Mucosa of descending colon (tissue), 3 donors: ENCODE data around the gene ST7. TPM values are rescaled to one million over a fixed set of nuclear protein-coding genes. Genes with fewer than 3 reads are reported as not detected.
A peak's percentile ranks its signal among the peaks of the same experiment; 100 is the strongest.

Experiments
- ATAC-seq: fragments of 200-7000 bp; cut with Tn5 transposase; one replicate; pipeline ENCODE4 v1.9.1; 2020; ENCODE audit warnings: mild to moderate bottlenecking, moderate library complexity
- DNase-seq, 3 donors: peaks; one replicate each; pipeline ENCODE4 v3.0.0-alpha.2; 2020
- H3K36me3 ChIP-seq: fragments of 200-600 bp; one replicate; pipeline ENCODE4 v1.8.0; 2021; ENCODE audit warnings: low read depth, mild to moderate bottlenecking
- H3K4me1 ChIP-seq: fragments of 200-600 bp; one replicate; pipeline ENCODE4 v1.8.0; 2021; ENCODE audit warnings: low read depth, mild to moderate bottlenecking
- H3K4me3 ChIP-seq: fragments of 200-600 bp; one replicate; pipeline ENCODE4 v1.8.0; 2021; ENCODE audit warnings: mild to moderate bottlenecking
- H3K9me3 ChIP-seq: fragments of 200-600 bp; one replicate; pipeline ENCODE4 v1.8.0; 2021; ENCODE audit warnings: mild to moderate bottlenecking
- intact Hi-C, 2 donors: fragments of 100-400 bp; cut with DNase I in 1 of 2; cut with micrococcal nuclease in 1 of 2; formaldehyde crosslinking; loops; one replicate each; pipeline versions ENCODE4 v1.11.0 to v1.11.1; 2022; cut with DNase I, micrococcal nuclease
- total RNA-seq, 3 donors: library from RNA; stranded (reverse); fragmentation: NEBNext Ultra II Directional in 2 of 3; extraction: Animal tissue kit (Norgen Biotek cat#: 25700) in 2 of 3; gene quantifications; one replicate each; pipeline versions ENCODE4 v1.2.1 to v1.2.4, GENCODE V29; 2021 to 2023
- TF ChIP-seq, protein P1 (sequence below): fragments of 200-600 bp; IDR thresholded peaks from one replicate; pipeline ENCODE4 v1.8.0; 2022; ENCODE audit warnings: antibody characterized with exemption, mild to moderate bottlenecking
- donor health status: DM: no; HTN: no; CAD: no; lungs with moderate emphysema.
- donor health status: DM: no; HTN: no; CAD: no.
- donor health status: DM: no; HTN: yes; CAD: no.

The ST7 gene
- total RNA-seq, 3 donors from 2014 or later: 10.1 to 22.0 (median 11.3) TPM

DNA sequence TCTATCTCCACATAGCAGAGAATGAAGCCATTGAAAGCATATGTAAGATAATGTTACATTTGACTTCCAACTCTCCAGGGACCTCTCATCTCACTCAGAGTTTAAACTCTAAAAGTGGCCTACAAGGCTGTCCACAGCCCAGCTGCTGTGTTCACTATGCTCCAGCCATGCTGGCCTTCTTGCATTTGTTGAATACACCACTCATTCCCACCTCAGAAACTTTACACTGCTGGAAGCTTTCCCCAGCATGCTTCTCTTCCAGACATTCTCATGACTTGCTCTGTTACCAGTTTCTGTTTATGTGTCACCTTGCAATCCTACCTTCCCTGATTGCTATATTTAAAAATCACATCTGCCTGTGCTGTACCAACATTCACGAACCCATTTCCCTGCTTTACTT, 202.4 kb downstream of the ST7 start:
- no peak overlapping the region for H3K4me3 ChIP-seq
- TF ChIP-seq, protein P1, sequence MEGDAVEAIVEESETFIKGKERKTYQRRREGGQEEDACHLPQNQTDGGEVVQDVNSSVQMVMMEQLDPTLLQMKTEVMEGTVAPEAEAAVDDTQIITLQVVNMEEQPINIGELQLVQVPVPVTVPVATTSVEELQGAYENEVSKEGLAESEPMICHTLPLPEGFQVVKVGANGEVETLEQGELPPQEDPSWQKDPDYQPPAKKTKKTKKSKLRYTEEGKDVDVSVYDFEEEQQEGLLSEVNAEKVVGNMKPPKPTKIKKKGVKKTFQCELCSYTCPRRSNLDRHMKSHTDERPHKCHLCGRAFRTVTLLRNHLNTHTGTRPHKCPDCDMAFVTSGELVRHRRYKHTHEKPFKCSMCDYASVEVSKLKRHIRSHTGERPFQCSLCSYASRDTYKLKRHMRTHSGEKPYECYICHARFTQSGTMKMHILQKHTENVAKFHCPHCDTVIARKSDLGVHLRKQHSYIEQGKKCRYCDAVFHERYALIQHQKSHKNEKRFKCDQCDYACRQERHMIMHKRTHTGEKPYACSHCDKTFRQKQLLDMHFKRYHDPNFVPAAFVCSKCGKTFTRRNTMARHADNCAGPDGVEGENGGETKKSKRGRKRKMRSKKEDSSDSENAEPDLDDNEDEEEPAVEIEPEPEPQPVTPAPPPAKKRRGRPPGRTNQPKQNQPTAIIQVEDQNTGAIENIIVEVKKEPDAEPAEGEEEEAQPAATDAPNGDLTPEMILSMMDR: no peak
- no peaks in the 10 kb centered on the region for H3K9me3 ChIP-seq
- ATAC-seq (no peak), DNase-seq (no peak)
- no peaks in the 10 kb centered on the region for H3K36me3 ChIP-seq
- H3K4me1 ChIP-seq: no peaks in the 10 kb centered on the region
- intact Hi-C loops: no loop called here

DNA sequence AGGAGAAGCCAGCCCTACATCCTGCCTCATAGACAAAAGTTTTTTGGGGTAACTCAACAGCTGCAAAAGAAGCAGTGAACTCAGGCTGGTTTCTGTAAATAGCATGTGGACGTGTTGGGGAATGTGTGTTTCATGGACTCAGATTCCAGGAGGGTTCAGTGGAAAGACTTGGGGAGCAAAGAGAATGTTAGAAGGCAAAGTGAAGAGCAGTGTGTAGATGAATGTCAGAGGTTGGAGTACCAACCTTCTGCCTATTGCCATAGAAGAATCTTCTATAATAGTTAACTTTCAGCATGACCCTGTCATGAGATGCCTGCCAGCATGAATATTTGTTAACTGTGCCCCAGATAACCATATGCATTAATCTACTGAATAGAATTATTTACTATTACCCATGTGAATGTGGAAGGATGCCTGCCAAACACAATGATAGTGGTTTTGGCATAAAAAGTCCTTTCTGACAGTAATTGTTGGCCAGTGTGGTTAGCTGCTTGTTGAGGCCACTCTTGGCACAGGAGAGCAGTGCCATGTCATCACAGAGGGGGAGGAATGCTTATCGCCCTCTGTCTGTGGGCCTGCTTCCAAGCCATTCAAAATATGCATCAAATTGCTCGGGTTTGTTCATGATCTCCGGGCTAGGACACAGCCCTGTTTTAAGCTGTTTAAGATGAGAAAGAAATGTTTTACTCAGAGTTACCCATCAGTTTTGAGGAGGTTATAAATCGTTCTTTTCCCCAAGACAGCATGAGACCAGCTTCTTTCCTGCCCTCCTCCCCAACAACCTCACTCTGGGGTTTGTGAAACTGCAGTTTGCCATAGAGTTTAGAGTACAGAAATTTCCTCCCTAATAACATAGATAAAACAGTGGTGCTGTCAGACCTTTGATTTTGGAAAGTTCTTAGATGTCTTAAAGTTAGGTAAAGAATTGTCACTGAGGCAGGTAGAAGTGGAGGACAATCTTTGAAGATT, 204.2 kb downstream of the ST7 start:
- Histone ChIP-seq H3K36me3 (no peaks in the 10 kb centered on the region), H3K4me3 (no peak overlapping the region), H3K4me1 (no peaks in the 10 kb centered on the region), H3K9me3 (no peaks in the 10 kb centered on the region)
- TF ChIP-seq, protein P1: no peak
- intact Hi-C loops: no loop called here
- DNase-seq (peak in 1 of 3 donors; percentile 4), ATAC-seq (peak; percentile 36)

DNA sequence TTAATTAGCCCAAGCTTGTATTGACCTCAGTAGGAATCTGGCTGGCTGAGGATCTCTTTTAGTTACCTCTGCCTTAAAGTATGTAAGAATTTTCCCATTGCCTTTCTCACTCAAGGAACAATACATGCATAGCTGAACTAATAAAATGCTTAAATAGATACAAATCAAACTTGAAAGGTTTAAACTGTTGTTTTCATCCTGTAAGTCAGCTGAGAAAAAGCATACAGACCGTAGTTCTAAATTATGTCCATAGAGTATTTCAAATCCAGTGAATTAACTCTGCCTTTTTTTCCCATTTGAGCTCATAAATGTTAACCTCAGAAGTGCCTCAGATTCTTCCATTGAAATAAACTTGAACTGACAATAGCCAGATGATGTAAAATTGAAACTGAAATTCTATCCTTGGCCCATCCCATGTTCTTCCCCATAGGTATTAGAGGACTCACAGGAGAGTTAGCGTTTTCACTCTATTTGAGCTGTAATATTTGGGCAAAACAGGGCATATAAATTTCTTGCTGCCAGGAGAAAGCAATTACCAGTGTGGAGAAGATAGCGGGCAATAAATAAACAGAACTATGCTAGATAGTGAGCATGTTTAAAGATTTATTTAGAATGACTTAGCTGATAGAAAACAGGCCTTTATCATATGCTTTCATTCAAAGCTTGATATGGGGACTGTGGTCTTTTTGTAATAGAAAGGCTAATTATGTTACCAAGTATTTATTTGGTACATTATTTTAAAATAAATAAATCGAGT, 205.8 kb downstream of the ST7 start:
- no peak for DNase-seq
- Histone ChIP-seq H3K36me3 (no peaks in the 10 kb centered on the region), H3K4me3 (no peak overlapping the region), H3K9me3 (no peaks in the 10 kb centered on the region), H3K4me1 (no peaks in the 10 kb centered on the region)
- intact Hi-C loops: no loop called here
- TF ChIP-seq, protein P1: no peak
- no peak for ATAC-seq

DNA sequence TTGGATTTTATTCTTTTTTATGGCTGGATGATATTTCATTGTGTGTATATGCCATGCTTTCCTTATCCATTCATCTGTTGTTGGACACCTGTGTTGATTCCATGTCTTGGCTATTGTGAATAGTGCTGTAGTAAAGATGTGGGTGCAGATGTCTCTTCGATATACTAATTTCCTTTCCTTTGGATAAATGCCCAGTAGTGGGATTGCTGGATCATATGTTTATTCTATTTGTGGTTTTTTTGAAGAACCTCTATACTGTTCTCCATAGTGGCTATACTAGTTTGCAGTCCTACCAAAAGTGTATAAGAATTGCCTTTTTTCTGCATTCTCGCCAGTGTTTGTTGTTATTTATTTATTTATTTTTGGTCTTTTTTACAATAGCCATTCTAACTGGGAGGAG, 209.8 kb downstream of the ST7 start:
- Histone ChIP-seq H3K4me3 (no peak overlapping the region), H3K36me3 (no peaks in the 10 kb centered on the region), H3K9me3 (no peaks in the 10 kb centered on the region), H3K4me1 (no peaks in the 10 kb centered on the region)
- TF ChIP-seq, protein P1: no peak
- intact Hi-C loops: no loop called here
- DNase-seq (no peak), ATAC-seq (no peak)

DNA sequence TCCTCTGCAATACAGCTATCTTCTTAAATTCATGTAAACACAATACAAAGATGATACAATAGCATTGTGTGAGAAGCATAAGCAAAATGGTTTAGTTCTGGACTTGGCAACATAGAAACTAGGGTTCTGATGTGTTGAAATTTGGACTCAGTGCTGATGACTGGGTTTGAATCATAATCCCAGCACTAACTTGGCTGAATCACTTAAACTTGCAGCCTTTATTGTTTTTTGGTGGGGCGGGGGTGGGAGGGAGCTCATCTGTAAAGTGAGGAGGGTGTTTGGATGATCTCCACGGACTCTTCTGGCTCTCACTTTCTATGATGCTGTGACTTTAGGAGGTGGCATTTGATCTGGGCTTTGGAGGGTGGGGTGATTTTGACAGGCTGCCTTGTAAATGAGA, 211.3 kb downstream of the ST7 start:
- DNase-seq: no peak
- Histone ChIP-seq H3K9me3 (no peaks in the 10 kb centered on the region), H3K36me3 (no peaks in the 10 kb centered on the region), H3K4me1 (no peaks in the 10 kb centered on the region), H3K4me3 (no peak overlapping the region)
- intact Hi-C loops: no loop called here
- ATAC-seq: no peak
- TF ChIP-seq, protein P1: no peak
